IMR-90 (cell line): Measurements from ENCODE around the gene MDH1B. TPM values are rescaled to one million over a fixed set of nuclear protein-coding genes. Genes with fewer than 3 reads are reported as not detected.

Experiments
- ATAC-seq: fragments of 200-7000 bp; cut with Tn5 transposase; 2 replicates; pipeline ENCODE4 v1.9.1; 2020; ENCODE audit warnings: low read depth, mild to moderate bottlenecking, moderate library complexity
- BruUV-seq: library from RNA; stranded (reverse); fragments of 400-500 nt; replicated peaks from 2 replicates; lab custom pipeline; 2021; lab: Mats Ljungman, UMichigan
- CTCF ChIA-PET: fragments of 300-600 bp; formaldehyde crosslinking; extraction: SDS; loops from one replicate; lab custom pipeline; 2021; ENCODE audit warnings: antibody characterized with exemption; lab: Yijun Ruan, JAX
- POLR2A ChIA-PET: fragments of 300-600 bp; sonication (Branson Sonifier 250); formaldehyde crosslinking; loops from one replicate; lab custom pipeline; 2022; ENCODE audit warnings: antibody characterized with exemption; ENCODE audit not compliant: unreplicated experiment; lab: Charles Lee
- DNase-seq: peaks from one replicate; pipeline ENCODE4 v3.0.0; 2013
- H2AFZ ChIP-seq: replicated peaks from 2 replicates; pipeline ENCODE3; 2013; ENCODE audit warnings: low read length, mild to moderate bottlenecking; ENCODE audit not compliant: poor library complexity
- H2AK5ac ChIP-seq: 2 replicates; pipeline ENCODE4 v1.6.1; 2013; ENCODE audit warnings: low read depth, low read length, inconsistent platforms
- H2AK9ac ChIP-seq: replicated peaks from 2 replicates; pipeline ENCODE3; 2013; ENCODE audit warnings: mild to moderate bottlenecking, low read depth, low read length, moderate library complexity; ENCODE audit not compliant: poor library complexity
- H2BK120ac ChIP-seq: 2 replicates; pipeline ENCODE4 v1.6.1; 2013; ENCODE audit warnings: low read depth, low read length, inconsistent platforms
- H2BK15ac ChIP-seq: 3 replicates; pipeline ENCODE4 v1.6.1; 2013; ENCODE audit warnings: low read depth, low read length, inconsistent platforms
- H2BK20ac ChIP-seq: 2 replicates; pipeline ENCODE4 v1.6.1; 2013; ENCODE audit warnings: low read depth, mild to moderate bottlenecking, inconsistent platforms, low read length, moderate library complexity
- H2BK5ac ChIP-seq: 2 replicates; pipeline ENCODE4 v1.6.1; 2013; ENCODE audit warnings: mild to moderate bottlenecking, low read depth, low read length, inconsistent platforms; ENCODE audit not compliant: poor library complexity, severe bottlenecking
- H3K14ac ChIP-seq: replicated peaks from 2 replicates; pipeline ENCODE4 v1.6.1; 2013; ENCODE audit warnings: low read depth, low read length, inconsistent platforms
- H3K18ac ChIP-seq: 2 replicates; pipeline ENCODE4 v1.6.1; 2013; ENCODE audit warnings: low read depth, low read length, control low read depth
- H3K23ac ChIP-seq: 2 replicates; pipeline ENCODE4 v1.6.1; 2013; ENCODE audit warnings: low read depth, low read length, inconsistent platforms
- H3K27ac ChIP-seq: 2 replicates; pipeline ENCODE4 v1.5.1; 2013; ENCODE audit warnings: mild to moderate bottlenecking, control low read depth, low read length; ENCODE audit not compliant: insufficient read depth
- H3K27me3 ChIP-seq: 2 replicates; pipeline ENCODE4 v1.6.1; 2013; ENCODE audit warnings: low read length; ENCODE audit not compliant: control insufficient read depth, insufficient read depth
- H3K36me3 ChIP-seq: 2 replicates; pipeline ENCODE4 v1.6.1; 2013; ENCODE audit warnings: low read length, mixed read lengths; ENCODE audit not compliant: control insufficient read depth, insufficient read depth
- H3K4ac ChIP-seq: 2 replicates; pipeline ENCODE4 v1.6.1; 2013; ENCODE audit warnings: low read depth, low read length, inconsistent platforms
- H3K4me1 ChIP-seq: 2 replicates; pipeline ENCODE4 v1.6.1; 2013; ENCODE audit warnings: low read length, mixed read lengths; ENCODE audit not compliant: control insufficient read depth, insufficient read depth
- H3K4me2 ChIP-seq: 2 replicates; pipeline ENCODE4 v1.6.1; 2013; ENCODE audit warnings: low read depth, mild to moderate bottlenecking, control low read depth, low read length, moderate library complexity
- H3K4me3 ChIP-seq: 2 replicates; pipeline ENCODE4 v1.5.1; 2013; ENCODE audit warnings: low read depth, mild to moderate bottlenecking, control low read depth, low read length, moderate library complexity; ENCODE audit not compliant: insufficient read depth
- H3K56ac ChIP-seq: 2 replicates; pipeline ENCODE4 v1.6.1; 2013; ENCODE audit warnings: low read length, inconsistent platforms; ENCODE audit not compliant: insufficient read depth; ENCODE audit errors: extremely low read depth
- H3K79me1 ChIP-seq, 2 experiments: 2 replicates each; pipeline ENCODE4 v1.6.1; 2013; ENCODE audit warnings: low read length in 2 of 2, inconsistent platforms in 1 of 2, low read depth in 1 of 2
- H3K9ac ChIP-seq: 2 replicates; pipeline ENCODE4 v1.6.1; 2013; ENCODE audit warnings: low read depth, low read length, control low read depth
- H3K9me1 ChIP-seq: 2 replicates; pipeline ENCODE4 v1.6.1; 2013; ENCODE audit warnings: low read length, inconsistent platforms; ENCODE audit not compliant: insufficient read depth
- H3K9me3 ChIP-seq: 2 replicates; pipeline ENCODE4 v1.6.1; 2013; ENCODE audit warnings: low read length; ENCODE audit not compliant: control insufficient read depth, insufficient read depth
- H4K20me1 ChIP-seq: 2 replicates; pipeline ENCODE4 v1.6.1; 2013; ENCODE audit warnings: low read length, inconsistent platforms; ENCODE audit not compliant: insufficient read depth
- H4K5ac ChIP-seq: 2 replicates; pipeline ENCODE4 v1.6.1; 2013; ENCODE audit warnings: mild to moderate bottlenecking, low read depth, low read length, control low read depth
- H4K8ac ChIP-seq, 2 experiments: 2 replicates each; pipeline ENCODE4 v1.6.1; 2013; ENCODE audit warnings: low read depth in 2 of 2, low read length in 2 of 2, control low read depth in 1 of 2, inconsistent platforms in 1 of 2
- H4K91ac ChIP-seq: 2 replicates; pipeline ENCODE4 v1.6.1; 2013; ENCODE audit warnings: low read depth, low read length, inconsistent platforms; ENCODE audit not compliant: insufficient read depth
- BHLHE40 ChIP-seq: fragments of 150-350 bp; IDR thresholded peaks from 2 replicates; pipeline ENCODE4 v1.6.1; 2016; ENCODE audit warnings: mild to moderate bottlenecking, low read depth, low read length
- CEBPB ChIP-seq: IDR thresholded peaks from 2 replicates; pipeline ENCODE4 v1.6.1; 2012; ENCODE audit warnings: low read depth, low read length, improper control_type of control experiment
- CHD1 ChIP-seq: IDR thresholded peaks from 2 replicates; pipeline ENCODE4 v1.6.1; 2012; ENCODE audit warnings: low read depth, low read length, improper control_type of control experiment
- CTCF ChIP-seq: conservative IDR thresholded peaks from 2 replicates; pipeline ENCODE4 v1.5.1; 2012; ENCODE audit warnings: mild to moderate bottlenecking, low read depth, low read length, improper control_type of control experiment
- ELK1 ChIP-seq: fragments of 150-350 bp; IDR thresholded peaks from 2 replicates; pipeline ENCODE4 v1.6.1; 2016; ENCODE audit warnings: low read depth, mild to moderate bottlenecking, low read length, moderate library complexity, borderline replicate concordance
- FOS ChIP-seq: fragments of 150-350 bp; IDR thresholded peaks from 2 replicates; pipeline ENCODE4 v1.6.1; 2016; ENCODE audit warnings: low read depth, low read length
- MAFK ChIP-seq: IDR thresholded peaks from 2 replicates; pipeline ENCODE4 v1.6.1; 2012; ENCODE audit warnings: low read depth, low read length, improper control_type of control experiment
- MAZ ChIP-seq: IDR thresholded peaks from 2 replicates; pipeline ENCODE4 v1.6.1; 2012; ENCODE audit warnings: low read depth, mild to moderate bottlenecking, low read length, improper control_type of control experiment, moderate library complexity, borderline replicate concordance
- MXI1 ChIP-seq: IDR thresholded peaks from 2 replicates; pipeline ENCODE4 v1.6.1; 2012; ENCODE audit warnings: low read depth, mild to moderate bottlenecking, low read length, moderate library complexity, borderline replicate concordance
- NFE2L2 ChIP-seq: fragments of 150-350 bp; IDR thresholded peaks from 2 replicates; pipeline ENCODE4 v1.6.1; 2016; ENCODE audit warnings: low read depth, mild to moderate bottlenecking, low read length
- POLR2A ChIP-seq: IDR thresholded peaks from 2 replicates; pipeline ENCODE4 v1.6.1; 2012; ENCODE audit warnings: mild to moderate bottlenecking, low read depth, low read length
- RAD21 ChIP-seq: IDR thresholded peaks from 2 replicates; pipeline ENCODE4 v1.6.1; 2012; ENCODE audit warnings: low read length, improper control_type of control experiment
- RCOR1 ChIP-seq: IDR thresholded peaks from 2 replicates; pipeline ENCODE4 v1.6.1; 2012; ENCODE audit warnings: mild to moderate bottlenecking, low read length, improper control_type of control experiment; ENCODE audit not compliant: insufficient replicate concordance
- RFX5 ChIP-seq: IDR thresholded peaks from 2 replicates; pipeline ENCODE4 v1.8.0; 2012; ENCODE audit warnings: low read depth, mild to moderate bottlenecking, low read length, moderate library complexity
- SMC3 ChIP-seq: fragments of 150-350 bp; IDR thresholded peaks from 2 replicates; pipeline ENCODE4 v1.6.1; 2016; ENCODE audit warnings: low read depth, mild to moderate bottlenecking, antibody characterized with exemption, low read length, moderate library complexity
- USF2 ChIP-seq: fragments of 150-350 bp; IDR thresholded peaks from 2 replicates; pipeline ENCODE4 v1.6.1; 2017; ENCODE audit warnings: mild to moderate bottlenecking, antibody characterized with exemption, low read length, low read depth
- WGBS, 2 experiments: methylation state at CpG; one replicate each; pipeline versions ENCODE4 v1.1.5 to v1.1.7; 2013; ENCODE audit warnings: missing lambda C conversion rate in 2 of 2; ENCODE audit not compliant: insufficient read length in 1 of 2; ENCODE audit errors: extremely low coverage in 2 of 2; 5-methylcytosine and 5-hydroxymethylcytosine counted together
- dilution Hi-C: fragments of 300-500 bp; cut with HindIII; formaldehyde crosslinking; loops from one replicate; pipeline ENCODE4 v1.14.3; 2018; ENCODE audit warnings: low sequenced_read_pairs; ENCODE audit not compliant: unreplicated experiment
- in situ Hi-C: fragments of 300-500 bp; cut with MboI; formaldehyde crosslinking; loops from 3 replicates; pipeline ENCODE4 v1.14.3; 2019; ENCODE audit warnings: low sequenced_read_pairs, inconsistent platforms, mixed read lengths
- intact Hi-C: fragments of 100-400 bp; cut with micrococcal nuclease; formaldehyde crosslinking; loops from 2 replicates; pipeline ENCODE4 v1.10.0; 2022
- polyA plus RNA-seq, 3 experiments: library from polyadenylated mRNA; depleted of rRNA; stranded (reverse); fragments of >200 nt; gene quantifications; 2 replicates each; pipeline ENCODE4 v1.2.3, GENCODE V29; 2012; ENCODE audit warnings: low replicate concordance in 1 of 3
- total RNA-seq: library from RNA; depleted of rRNA; stranded (reverse); fragments of >200 nt; gene quantifications from 2 replicates; pipeline ENCODE4 v1.2.3, GENCODE V29; 2012

MDH1B gene
- total and polyA plus RNA-seq, 2 of the 4 experiments (the other 2 are of a cell fraction): 0.38 to 0.54 TPM

GRCh38 chr2:206688990-206689389 lies 76.1 kb downstream of the MDH1B start:
- intact Hi-C loops: loop anchor here (10.0 kb wide), 1 partner anchor 256 kb away; no protein-coding TSS in a partner anchor

More at GRCh38 chr2:206688990-206689389, 76.1 kb downstream of the MDH1B start:
- ChIA-PET POLR2A (no interaction called here), CTCF (no interaction called here)
- peaks cover 2% of the 10 kb centered on the region for H3K27me3 ChIP-seq
- WGBS, 2 experiments: no CpG with 5 or more reads among the region's 1 CpG
- H4K8ac ChIP-seq: no peak overlapping the region
- H3K4me1 ChIP-seq: no peaks in the 10 kb centered on the region
- no peak overlapping the region for H2BK120ac ChIP-seq
- no peak overlapping the region for H3K56ac ChIP-seq
- no peak overlapping the region for H3K9ac ChIP-seq
- dilution Hi-C loops (no loop called here), in situ Hi-C loops (no loop called here)
- H3K4me3 ChIP-seq: no peak overlapping the region
- no peak overlapping the region for H4K5ac ChIP-seq
- no peak overlapping the region for H3K23ac ChIP-seq
- H3K9me1 ChIP-seq: no peaks in the 10 kb centered on the region
- no peak overlapping the region for H2AFZ ChIP-seq
- H2AK9ac ChIP-seq: no peak overlapping the region
- no peaks in the 10 kb centered on the region for H3K9me3 ChIP-seq
- no peak overlapping the region for H3K27ac ChIP-seq
- no peak for TF ChIP-seq MAZ
- TF ChIP-seq CHD1: no peak
- no peak for TF ChIP-seq POLR2A
- no peak for TF ChIP-seq RAD21
- no peak for TF ChIP-seq RCOR1
- TF ChIP-seq FOS: no peak
- TF ChIP-seq CTCF: no peak
- TF ChIP-seq SMC3: no peak
- no peak for TF ChIP-seq RFX5
- no peak for TF ChIP-seq MXI1
- TF ChIP-seq MAFK: no peak
- no peak for TF ChIP-seq BHLHE40
- TF ChIP-seq CEBPB: no peak
- no peak for TF ChIP-seq ELK1
- TF ChIP-seq NFE2L2: no peak
- TF ChIP-seq USF2: no peak
- no peak overlapping the region for H2BK20ac ChIP-seq
- no peak for DNase-seq
- no peak overlapping the region for H3K4me2 ChIP-seq
- H2AK5ac ChIP-seq: no peak overlapping the region
- H4K91ac ChIP-seq: no peak overlapping the region
- no peak overlapping the region for H2BK5ac ChIP-seq
- no peak overlapping the region for H3K4ac ChIP-seq
- H3K14ac ChIP-seq: no peak overlapping the region
- BruUV-seq: no TSS peak
- ATAC-seq: no peak
- no peaks in the 10 kb centered on the region for H3K79me1 ChIP-seq
- H3K18ac ChIP-seq: no peak overlapping the region
- no peak overlapping the region for H2BK15ac ChIP-seq
- no peaks in the 10 kb centered on the region for H4K20me1 ChIP-seq
- no peaks in the 10 kb centered on the region for H3K36me3 ChIP-seq
